H1 (cell line): ENCODE measurements around the gene CENPX. TPM values are rescaled to one million over a fixed set of nuclear protein-coding genes. Genes with fewer than 3 reads are reported as not detected.

Source experiments
- EGR1 ChIP-seq: IDR thresholded peaks from 2 replicates; pipeline ENCODE4 v1.6.1; 2011; ENCODE audit warnings: low read depth, low read length, borderline replicate concordance
- GTF2F1 ChIP-seq: IDR thresholded peaks from 2 replicates; pipeline ENCODE4 v1.6.1; 2012; ENCODE audit warnings: low read depth, low read length, improper control_type of control experiment, borderline replicate concordance
- PHF8 ChIP-seq: fragments of 200-600 bp; sonication (generic); conservative IDR thresholded peaks from 2 replicates; pipeline ENCODE4 v1.7.1; 2012; ENCODE audit warnings: low read depth, mild to moderate bottlenecking, inconsistent platforms, low read length, moderate library complexity
- POLR2AphosphoS5 ChIP-seq: IDR thresholded peaks from 2 replicates; pipeline ENCODE4 v1.6.1; 2011; ENCODE audit warnings: low read depth, low read length
- RAD21 ChIP-seq, 2 experiments: IDR thresholded peaks in 1 of 2; conservative IDR thresholded peaks in 1 of 2; 2 replicates each; pipeline ENCODE4 v1.6.1; 2011; ENCODE audit warnings: low read depth in 2 of 2, low read length in 2 of 2, improper control_type of control experiment in 1 of 2, inconsistent platforms in 1 of 2, mild to moderate bottlenecking in 1 of 2, moderate library complexity in 1 of 2
- RFX5 ChIP-seq: IDR thresholded peaks from 2 replicates; pipeline ENCODE4 v1.6.1; 2011; ENCODE audit warnings: low read depth, low read length, improper control_type of control experiment, borderline replicate concordance
- RXRA ChIP-seq: IDR thresholded peaks from 2 replicates; pipeline ENCODE4 v1.6.1; 2011; ENCODE audit warnings: low read depth, mild to moderate bottlenecking, low read length, moderate library complexity; ENCODE audit not compliant: insufficient read depth
- SP4 ChIP-seq: IDR thresholded peaks from 2 replicates; pipeline ENCODE4 v1.6.1; 2012; ENCODE audit warnings: low read length, inconsistent platforms
- TEAD4 ChIP-seq: IDR thresholded peaks from 2 replicates; pipeline ENCODE4 v1.6.1; 2012; ENCODE audit warnings: low read depth, low read length, inconsistent platforms, mixed read lengths
- polyA plus RNA-seq, 7 experiments: library from polyadenylated mRNA; depleted of rRNA in 3 of 7; stranded (reverse) in 5 of 7; unstranded in 2 of 7; fragments of >200 nt in 5 of 7; fragments of 200-250 nt in 2 of 7; gene quantifications; 1 replicate in 5 of 7; 2 replicates in 1 of 7; 4 replicates in 1 of 7; pipeline versions ENCODE4 v1.2.1 to v1.2.3, GENCODE V29; 2011 to 2013; ENCODE audit warnings: missing spikeins in 2 of 7, mixed read lengths in 2 of 7
- total RNA-seq: library from RNA; stranded (reverse); fragmentation: NEBNext Ultra II Directional; extraction: Animal tissue kit (Norgen Biotek cat#: 25700); gene quantifications from 2 replicates; pipeline ENCODE4 v1.2.1, GENCODE V29; 2021
- TF ChIP-seq, protein P1 (sequence below): IDR thresholded peaks from 2 replicates; pipeline ENCODE4 v1.6.1; 2012; ENCODE audit warnings: inconsistent platforms

CENPX gene
- total and polyA plus RNA-seq, 2 of the 8 experiments (the other 6 are each of a cell fraction or from before 2014, with no cell fraction given), result 116 to 122 TPM

- TF ChIP-seq, protein P1, sequence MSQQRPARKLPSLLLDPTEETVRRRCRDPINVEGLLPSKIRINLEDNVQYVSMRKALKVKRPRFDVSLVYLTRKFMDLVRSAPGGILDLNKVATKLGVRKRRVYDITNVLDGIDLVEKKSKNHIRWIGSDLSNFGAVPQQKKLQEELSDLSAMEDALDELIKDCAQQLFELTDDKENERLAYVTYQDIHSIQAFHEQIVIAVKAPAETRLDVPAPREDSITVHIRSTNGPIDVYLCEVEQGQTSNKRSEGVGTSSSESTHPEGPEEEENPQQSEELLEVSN, result no peak
- TF ChIP-seq RAD21 (IDR thresholded peaks at IDR 0.05 in 1 of 2, conservative IDR thresholded peaks at IDR 0.05 in 1 of 2; ENCODE audit: low read depth in 2 of 2, low read length in 2 of 2), result no peak
- TF ChIP-seq GTF2F1, result no peak
- TF ChIP-seq PHF8, result no peak
- TF ChIP-seq TEAD4, result no peak
- TF ChIP-seq RXRA, result no peak
- no peak for TF ChIP-seq RFX5
- no peak for TF ChIP-seq POLR2AphosphoS5
- TF ChIP-seq EGR1, result no peak
- no peak for TF ChIP-seq SP4
Observed at GRCh38 chr17:82005701-82006348, 16.9 kb downstream of the CENPX start (continued).
